GM18861 (cell line): ENCODE results near the gene PTPRE.

Source experiments
- ATAC-seq: cut with Tn5 transposase; IDR thresholded peaks from one replicate; pipeline ENCODE4 v1.9.1; 2021; ENCODE audit not compliant: unreplicated experiment

The PTPRE gene

DNA sequence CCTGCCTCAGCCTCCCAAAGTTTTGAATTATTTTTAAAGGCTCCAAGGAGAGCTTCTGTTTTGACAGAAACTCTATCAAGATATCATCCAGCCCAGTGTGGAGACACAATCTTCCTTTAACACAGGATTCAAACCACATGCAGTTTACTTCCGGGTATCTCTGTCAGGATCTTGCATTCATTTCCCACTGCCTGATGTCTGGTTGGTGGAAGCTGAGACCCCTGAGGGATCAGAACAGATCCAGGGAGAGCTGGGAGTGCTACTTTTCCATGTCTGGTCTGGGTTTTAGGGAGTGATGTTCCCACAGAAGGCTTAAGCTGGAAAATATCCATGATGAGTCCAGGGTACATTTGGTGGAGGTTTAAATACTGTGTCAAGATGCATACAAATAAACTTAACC, 16.7 kb downstream of the PTPRE start:
- no peak for ATAC-seq

DNA sequence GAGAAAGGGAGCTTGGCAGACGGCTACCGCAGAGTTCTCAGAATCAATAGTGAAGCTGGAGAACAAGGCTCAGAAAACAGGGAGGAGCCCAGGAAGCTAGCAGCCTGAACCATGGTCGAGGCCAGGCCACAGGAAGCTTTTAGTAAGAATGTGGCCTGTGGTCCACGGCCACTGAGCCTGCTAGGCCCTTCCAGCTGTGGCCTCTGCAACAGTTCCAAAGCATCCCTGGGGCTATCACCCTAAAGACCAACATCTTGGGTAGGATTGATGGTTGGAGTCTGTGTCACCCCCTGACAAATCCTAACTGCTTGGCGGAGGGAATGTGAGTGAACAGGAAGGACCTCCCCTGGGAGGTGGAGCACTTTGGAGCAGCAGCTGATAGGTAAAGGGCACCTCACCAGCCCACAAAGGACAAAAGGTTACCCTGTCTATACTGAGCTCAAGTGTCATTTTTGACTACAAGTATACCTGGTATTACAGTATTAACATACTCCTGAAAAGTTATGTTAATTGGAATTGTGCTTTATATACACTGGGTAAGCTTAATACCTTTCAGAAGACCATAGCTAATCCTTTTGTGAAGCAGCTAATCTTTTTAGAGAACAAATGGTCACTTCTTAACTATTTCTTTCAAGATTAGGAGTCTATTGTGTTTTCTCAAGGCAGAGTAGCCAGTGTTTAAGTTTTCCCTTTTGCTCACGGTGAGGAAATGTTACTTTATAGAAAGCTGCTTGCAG, 18.7 kb downstream of the PTPRE start:
- ATAC-seq, result no peak

DNA sequence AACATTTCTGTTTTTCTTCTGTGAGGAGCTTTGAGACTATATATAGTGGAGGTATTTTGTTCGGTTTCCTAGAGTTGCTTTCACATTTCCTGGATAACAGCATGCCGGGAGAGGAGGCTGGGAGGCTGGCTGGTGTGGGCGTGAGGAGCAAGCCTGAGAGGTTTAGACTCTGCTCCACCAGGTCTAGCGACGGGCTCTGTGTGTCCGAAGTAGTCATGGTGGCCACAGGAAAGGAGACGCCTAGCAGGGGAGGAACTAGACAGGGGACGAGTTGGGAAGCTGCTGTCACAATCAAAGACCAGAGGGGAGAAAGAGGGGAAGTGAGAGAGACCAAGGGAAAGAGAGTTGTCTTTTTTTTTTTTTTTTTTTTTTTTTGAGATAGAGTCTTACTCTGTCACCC, 19.6 kb downstream of the PTPRE start:
- ATAC-seq, result no peak

DNA sequence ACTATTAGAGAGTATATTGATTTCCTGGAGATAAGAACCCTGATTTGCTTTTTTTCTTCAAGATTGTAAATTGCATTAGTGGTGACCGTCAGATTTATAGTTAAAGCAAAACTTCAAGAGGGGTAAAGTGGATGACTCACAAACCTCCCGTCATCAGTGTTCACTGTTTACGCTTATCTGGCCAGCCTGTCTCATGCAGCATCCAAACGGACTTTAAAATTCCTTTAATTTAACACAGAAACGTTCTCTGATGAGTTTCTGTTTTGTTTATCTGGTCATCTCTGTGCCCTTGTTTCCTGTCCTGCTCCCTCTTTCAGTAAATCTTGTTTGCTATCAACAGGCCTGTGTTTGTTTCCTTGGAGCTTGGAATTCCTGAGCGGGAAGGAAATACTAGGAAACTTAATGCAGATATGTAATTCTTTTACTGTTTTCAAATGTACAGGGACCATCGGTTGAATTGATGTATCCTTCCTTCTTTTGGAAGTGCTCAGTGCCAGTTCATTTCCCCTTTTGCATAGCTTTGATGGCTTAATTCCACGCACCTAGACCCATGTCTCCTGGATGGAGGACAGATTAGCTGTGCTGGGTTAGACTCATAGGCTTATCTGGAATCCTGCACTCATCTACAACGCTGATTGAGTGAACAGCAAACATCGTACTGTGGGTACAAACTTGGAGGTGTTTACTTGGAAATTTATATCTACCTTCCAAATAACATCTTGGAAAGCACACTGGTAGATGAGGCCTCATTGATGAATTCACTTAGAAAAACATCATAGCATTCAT, 21.3 kb downstream of the PTPRE start:
- ATAC-seq, result no peak

DNA sequence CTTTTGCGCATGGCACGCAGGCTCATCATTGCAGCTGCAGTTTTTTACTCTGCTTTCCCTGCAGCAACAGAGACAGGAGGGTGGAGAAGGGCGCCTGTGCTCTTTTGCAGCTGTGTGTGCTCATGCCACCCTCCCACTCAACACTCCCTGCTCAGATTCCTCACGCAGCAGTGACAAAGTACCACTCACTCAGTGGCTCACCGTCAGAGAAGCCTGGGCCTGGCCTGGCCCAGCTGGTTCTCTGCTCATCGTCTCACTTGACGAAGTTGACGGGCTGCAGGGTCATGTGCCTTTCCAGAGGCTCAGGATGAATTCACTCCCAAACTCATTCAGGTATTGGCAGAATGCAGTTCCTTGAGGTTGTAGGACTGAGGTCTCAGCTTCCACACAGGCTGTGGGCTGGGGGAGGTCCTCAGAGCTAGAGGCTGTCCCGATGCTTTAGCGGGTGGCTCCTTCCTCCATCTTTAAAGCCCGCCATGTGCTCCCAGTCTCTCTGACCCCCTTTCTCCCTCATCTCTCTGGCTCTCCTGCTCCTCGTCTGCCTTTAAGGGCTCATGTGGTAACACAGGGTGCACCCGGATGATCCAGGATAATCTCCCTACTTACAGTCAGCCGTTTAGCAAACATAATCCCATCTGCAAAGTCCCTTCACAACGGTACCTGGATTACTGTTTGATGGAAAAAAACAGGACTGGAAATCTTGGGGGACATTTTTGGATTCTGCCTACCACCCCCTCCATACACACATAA, 25.8 kb downstream of the PTPRE start:
- no peak for ATAC-seq

DNA sequence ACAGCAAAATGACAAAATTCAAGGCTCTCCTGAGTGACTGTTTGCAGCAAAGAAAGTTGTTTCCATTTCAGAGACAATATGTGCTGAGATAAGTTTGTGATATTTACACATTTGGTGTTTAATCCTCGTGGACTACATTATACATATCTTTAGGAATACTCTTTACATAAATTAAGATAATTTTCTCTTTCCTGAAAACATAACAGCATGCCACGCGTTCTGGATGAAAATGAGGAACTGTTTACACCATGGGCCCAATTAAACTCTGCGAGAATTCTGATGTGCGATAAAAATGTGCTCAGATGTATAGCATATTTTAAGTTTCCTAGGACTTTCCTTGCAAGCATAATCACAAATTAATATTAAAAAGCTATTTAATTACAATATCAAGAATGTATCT, 26.4 kb downstream of the PTPRE start:
- no peak for ATAC-seq

DNA sequence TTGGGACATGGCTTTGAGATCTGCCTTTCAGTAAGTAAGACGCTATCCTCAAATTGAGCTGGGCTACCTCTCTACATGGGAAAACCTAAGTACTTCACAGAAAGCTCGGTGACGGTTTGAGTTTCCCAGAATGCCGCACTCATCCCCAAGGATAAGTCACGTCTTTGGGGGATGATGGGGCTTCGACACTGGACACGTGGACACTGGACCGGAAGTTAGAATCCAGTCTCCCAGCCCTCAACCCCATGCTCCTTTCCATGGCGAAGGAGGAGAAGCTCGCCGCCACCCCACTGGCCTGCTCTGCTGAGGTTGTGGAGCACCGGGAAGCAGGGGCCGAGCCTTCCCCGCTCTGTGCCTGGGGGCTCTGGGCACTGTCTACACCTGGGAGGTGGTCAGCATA, 27.5 kb downstream of the PTPRE start:
- no peak for ATAC-seq

DNA sequence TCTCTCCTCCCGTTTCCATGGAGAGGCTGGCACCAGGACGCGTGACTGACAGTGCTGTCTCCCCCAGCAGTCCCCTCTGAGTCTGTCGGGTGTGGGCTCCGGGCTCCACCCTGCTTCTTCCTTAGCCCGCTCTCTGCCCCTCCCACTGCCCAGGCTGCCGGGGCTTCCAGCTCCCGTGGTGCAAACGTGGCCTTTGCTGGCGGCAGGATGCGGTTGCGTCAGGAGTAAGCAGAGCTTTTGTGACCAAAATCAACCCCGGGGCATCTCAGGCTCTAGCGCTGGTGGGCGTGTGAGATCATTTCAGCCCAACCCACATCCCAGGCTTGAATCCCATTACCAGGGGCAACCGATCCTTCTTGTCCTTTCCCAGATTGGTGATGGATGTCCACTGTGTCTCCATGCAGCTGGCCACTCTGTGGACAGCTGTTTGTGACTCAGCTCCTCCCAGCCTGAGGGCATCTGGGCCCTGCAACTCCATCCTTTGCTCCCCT, 28.2 kb downstream of the PTPRE start:
- no peak for ATAC-seq

DNA sequence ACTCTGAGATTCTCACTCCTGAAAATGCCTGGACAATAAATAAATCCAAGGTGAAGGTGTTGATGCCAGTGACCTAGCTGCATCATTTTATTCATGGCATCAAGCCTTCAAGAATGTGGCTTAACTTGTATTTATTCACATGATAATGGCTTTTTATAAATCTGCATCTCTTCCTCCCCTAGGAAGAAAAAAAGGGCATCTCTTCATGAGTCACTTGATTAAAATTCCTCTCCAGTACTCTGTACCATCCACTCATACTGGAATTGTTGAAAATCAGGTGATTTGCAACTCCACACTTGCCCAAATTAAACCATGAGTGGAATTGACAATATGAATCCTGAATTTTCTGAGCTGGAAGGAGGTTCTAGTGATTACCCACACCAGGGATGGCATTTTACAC, 30.2 kb downstream of the PTPRE start:
- no peak for ATAC-seq

DNA sequence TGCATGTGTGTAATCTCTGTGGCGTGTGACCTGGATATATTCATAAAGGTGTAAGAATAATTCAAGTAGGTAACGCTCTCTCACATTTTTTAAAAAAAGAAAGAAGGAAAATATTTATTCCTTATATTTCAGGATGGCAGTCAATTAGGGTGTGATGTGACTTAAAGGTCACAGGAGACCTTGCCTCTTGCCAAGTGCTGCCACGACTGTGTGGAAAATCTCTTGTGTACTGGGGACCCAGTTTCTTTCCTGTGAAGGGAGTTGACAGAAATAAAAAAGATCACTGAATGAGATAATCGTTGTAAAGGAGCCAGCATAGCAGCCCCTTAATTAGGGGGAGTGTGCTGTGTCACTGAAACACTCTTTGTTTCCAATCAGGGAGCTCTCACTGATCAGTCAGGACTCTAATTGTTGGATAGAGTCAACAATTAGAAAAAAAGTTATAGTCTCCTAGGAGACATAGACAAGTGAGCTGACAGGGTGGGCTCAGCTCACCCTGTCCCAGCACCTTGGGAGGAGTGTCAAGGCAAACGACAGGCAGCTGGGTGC, 31.1 kb downstream of the PTPRE start:
- no peak for ATAC-seq

DNA sequence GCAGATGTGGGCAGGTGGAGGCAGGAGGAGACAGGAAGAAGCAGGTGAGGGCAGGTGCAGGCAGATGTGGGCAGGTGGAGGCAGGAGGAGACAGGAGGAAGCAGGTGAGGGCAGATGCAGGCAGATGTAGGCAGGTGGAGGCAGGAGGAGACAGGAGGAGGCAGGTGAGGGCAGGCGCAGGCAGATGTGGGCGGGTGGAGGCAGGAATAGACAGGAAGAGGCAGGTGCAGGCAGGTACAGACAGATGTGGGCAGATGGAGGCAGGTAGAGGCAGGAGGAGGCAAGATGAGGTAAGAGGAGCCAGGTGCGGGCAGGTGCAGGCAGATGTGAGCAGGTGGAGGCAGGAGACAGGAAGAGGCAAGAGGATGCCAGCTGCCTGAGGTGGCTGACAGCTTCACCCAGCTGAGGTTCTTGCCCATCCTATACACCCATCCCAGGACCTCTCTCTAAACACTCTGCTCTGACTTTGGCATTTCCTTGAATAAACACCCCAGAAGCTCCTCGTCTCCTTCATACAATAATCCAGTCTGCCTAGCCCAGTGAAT, 33.0 kb downstream of the PTPRE start:
- no peak for ATAC-seq

DNA sequence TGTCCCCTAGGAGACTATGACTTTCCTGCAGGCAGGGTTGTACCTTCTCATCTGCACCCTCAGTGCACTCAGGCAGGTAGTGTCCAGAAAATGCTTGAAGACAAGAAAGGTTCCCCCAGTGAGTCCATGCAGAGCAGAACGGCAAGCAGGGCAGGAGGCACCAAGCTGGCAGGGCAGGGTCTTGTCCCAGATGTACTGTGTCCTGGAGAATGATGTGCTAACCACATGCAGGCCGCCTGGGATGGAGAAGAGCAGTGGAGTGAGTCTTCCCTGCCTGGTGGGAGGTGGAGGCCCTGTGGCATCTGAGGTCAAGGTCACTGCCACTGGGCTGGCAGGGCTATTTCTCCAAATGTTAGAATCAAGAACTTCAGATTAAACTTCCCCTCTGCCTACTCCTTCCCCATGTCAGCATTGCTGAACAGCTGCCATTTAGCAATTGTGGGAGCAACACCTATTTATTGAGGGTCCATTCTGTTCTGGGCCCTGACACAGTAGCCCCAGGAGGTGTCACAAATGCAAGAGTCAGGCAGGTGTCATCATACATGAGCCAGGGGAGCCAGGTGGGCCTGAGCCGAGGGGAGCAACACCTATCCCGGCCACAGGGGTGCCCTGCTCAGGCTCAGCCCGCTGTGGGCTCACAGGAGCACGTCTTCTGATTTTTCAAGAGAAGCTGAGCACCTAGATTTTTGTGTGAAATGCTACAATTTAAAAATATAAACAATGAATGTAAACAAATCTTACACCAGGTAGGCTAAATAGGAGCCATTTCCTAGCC, 34.1 kb downstream of the PTPRE start:
- no peak for ATAC-seq

DNA sequence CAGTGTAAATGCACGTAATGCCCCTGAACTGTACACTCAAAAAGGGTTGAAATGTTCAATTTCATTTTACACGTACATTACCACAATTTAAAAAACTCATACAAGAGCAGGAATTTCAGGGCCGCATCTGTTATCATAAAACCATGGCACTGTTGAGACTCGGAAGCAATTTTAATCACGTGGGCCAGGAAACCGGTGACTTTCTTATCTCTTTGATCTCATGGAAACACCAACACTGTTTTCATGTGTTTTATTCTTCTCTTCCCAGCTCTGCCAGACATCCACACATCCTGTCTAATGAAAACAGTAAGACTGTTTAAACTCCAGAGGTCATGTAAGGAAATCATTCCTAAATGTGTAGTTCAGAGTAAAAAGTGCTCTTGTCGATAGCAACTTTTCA, 35.9 kb downstream of the PTPRE start:
- no peak for ATAC-seq

DNA sequence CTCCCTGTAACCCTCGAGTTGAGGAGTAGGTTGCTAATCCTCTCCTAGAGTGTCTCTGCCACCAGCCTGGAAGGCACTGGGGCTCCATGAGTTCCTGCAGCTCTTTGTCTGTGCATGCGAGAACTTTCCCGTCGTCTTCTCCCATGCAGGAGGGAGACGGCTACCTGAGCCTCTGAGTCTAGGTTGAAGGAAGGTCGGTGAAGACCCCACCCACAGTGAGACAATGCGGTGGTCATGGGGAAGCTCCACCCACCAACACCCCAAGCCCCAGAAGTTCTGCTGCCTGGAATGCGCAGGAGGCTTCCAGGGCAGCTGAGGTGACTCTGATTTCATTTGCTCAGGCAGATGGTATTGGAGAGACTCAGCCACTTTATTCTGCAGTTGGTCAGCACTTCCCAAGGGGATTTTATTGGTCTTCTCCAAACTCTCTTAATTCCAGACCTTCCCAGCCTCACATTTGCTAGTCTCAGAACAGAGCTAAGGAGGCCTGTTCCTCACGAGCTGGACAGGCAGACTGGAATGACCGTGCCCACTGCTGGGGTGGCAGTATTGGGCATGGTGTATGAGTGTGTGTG, 36.5 kb downstream of the PTPRE start:
- ATAC-seq, result no peak

DNA sequence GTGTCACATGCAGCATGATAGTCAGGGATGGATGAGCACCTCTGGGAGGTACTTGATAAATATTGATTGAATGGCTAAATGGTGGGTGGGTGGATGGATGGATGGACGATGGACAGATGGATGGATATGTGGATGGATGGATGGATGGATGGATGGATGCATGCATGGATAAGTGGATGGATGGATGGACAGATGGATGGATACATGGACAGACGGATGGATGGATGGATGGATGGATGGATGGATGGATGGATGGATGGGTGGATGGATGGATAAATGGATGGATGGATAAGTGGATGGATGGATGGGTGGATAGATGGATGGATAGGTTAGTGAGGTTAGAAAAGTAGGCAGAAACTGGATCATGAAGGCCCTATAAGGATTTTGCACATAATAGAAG, 37.4 kb downstream of the PTPRE start:
- no peak for ATAC-seq

DNA sequence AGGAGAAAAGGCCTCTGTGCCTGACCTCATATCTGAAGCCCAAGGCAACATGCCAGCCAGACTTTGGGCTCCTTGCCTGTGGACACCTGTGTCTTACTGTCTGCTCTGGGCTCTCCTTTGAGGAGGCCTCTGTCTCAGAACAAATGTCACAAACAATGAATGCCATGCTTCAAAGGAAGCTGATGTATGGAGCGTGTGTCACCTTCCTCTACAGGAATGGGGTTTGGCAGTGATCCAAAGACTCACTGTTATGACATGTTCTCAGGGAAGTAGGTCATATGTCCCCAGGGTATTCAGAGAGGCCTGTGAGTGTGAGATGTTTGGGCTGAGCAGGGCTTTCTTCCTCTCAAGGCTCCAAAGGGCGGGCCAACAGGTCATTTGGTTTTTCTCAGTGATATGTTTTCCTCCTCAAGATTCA, 38.4 kb downstream of the PTPRE start:
- ATAC-seq, result no peak

DNA sequence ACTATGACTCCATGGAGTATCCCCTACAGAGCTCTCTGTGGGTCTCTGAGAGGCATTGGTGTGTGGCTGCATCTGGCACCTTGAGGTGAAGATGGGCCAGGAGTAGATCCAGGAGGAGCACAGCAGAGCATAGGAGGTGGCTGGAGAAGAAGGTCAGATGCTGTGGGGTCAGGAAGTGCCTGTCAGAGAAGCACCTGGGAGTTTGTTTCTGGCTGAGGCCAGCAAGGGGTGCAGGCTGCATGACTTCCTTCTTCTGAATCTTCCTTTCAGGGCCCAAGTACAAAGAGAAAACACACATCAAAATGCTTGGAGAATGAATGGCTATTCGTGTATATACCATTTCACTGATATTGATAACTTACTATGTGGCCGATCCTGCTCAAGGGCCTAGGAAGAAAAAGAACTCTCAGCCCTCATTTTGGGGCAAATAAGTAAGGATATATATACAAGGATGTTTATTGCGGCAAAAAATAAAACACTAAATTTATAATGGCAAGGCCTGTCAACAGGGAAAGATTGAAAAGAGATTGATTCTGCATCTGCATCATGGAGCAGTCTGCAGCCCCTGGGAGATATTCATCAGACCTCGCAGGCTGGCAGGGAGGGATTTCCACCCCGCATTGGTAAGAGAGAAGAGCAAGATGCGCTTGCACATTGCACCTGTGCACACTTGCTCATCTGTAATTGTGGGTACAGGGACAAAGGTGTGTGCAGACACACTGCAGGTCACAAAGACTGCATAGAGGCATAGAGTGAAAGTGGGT, 39.2 kb downstream of the PTPRE start:
- ATAC-seq, result no peak

DNA sequence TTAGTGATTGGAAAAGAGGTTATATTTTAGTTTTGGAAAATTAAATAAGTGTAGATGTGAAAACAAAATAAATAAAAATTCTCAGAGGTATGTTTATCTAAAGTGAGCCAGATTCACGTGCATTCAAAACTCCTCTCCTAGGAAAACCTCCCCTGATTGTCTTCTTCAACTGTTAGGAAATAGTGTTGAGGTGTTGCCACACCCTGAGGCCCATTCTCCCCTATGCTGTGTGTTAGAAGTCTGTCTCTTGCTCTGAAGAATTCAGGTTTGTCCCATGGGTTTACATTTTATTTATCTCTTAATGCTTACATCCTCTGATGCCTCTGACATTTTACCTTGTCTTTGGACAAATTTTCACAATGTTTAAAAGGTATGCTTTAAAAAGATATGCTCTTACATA, 40.3 kb downstream of the PTPRE start:
- no peak for ATAC-seq

DNA sequence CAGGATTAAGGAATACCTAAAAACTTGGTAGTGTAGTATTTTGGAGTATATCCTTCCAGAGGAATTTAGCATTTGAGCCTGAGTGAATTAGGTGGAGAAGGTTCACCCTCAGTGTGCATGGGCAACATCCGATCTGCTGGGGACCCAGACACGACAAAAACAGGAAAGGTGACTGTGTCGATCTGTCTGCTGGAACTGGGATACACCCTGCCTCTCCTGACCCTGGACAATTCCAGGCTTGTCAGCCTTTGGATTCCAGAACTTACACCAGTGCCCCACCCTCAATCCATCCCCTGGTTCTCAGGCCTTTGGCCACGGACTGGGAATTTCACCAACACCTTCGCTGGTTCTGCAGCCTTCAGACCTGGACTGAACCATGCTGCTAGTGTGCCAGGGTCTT, 41.9 kb downstream of the PTPRE start:
- ATAC-seq, result no peak
